ENCODE data around the gene TPX2. TPM values are rescaled to one million over a fixed set of nuclear protein-coding genes. Genes with fewer than 3 reads are reported as not detected.

TPX2 gene
- total and polyA plus RNA-seq, 3 experiments from 2014 or later, result 1.1 to 62.7 (median 60.3) TPM

- no peak for DNase-seq
Observed at GRCh38 chr20:31719644-31720485, 19.2 kb upstream of the TPX2 start.

GRCh38 chr20:31720486-31721407 is 18.3 kb upstream of the TPX2 start:
- peak in 4 of 5 donors; percentile 6 to 57 (median 16) for DNase-seq
- Histone ChIP-seq H3K9me3 (ENCODE audit: low read length) (no peaks in the 10 kb centered on the region), H3K4me1 (ENCODE audit: insufficient read depth, low read length) (peaks cover 64% of the 10 kb centered on the region), H3K27me3 (ENCODE audit: insufficient read depth, low read length, poor library complexity, severe bottlenecking) (no peaks in the 10 kb centered on the region), H3K4me3 (ENCODE audit: low read length) (peak overlapping the region; percentile 99), H3K36me3 (ENCODE audit: insufficient read depth, low read length) (peaks cover 11% of the 10 kb centered on the region), H3K27ac (ENCODE audit: low read depth, low read length) (peak overlapping the region; percentile 97)
- CTCF ChIA-PET, result interaction anchor here (0.6 to 5.7 kb wide), 11 partner anchors 11 to 179 kb away, joined by 3 to 295 read pairs (median 6); no protein-coding TSS in a partner anchor
- Mint-ChIP-seq H3K36me3 (peaks cover 0 to 20% (median 6%) of the 10 kb centered on the region in 3 donors), H3K4me1 (peaks cover 63 to 71% (median 70%) of the 10 kb centered on the region in 3 donors), H3K4me3 (peak overlapping the region; percentile 88 to 98 (median 96)), H3K9me3 (no peaks in the 10 kb centered on the region), H3K27ac (peak overlapping the region; percentile 49 to 99 (median 97)), H3K27me3 (peaks cover 0 to 1% of the 10 kb centered on the region in 2 donors)
- POLR2A ChIA-PET, result interaction anchor here (0.6 to 1.3 kb wide), 5 partner anchors 29 to 1017 kb away, joined by 3 to 6 read pairs (median 4); no protein-coding TSS in a partner anchor

More at GRCh38 chr20:31719644-31720485, 19.2 kb upstream of the TPX2 start:
- H3K4me1 Mint-ChIP-seq, result peaks cover 69 to 80% (median 77%) of the 10 kb centered on the region in 3 donors
- no peaks in the 10 kb centered on the region for H3K9me3 Mint-ChIP-seq
- Histone ChIP-seq H3K27ac (ENCODE audit: low read depth, low read length) (peak overlapping the region; percentile 97), H3K27me3 (ENCODE audit: insufficient read depth, low read length, poor library complexity, severe bottlenecking) (no peaks in the 10 kb centered on the region), H3K4me1 (ENCODE audit: insufficient read depth, low read length) (peaks cover 68% of the 10 kb centered on the region), H3K9me3 (ENCODE audit: low read length) (no peaks in the 10 kb centered on the region), H3K36me3 (ENCODE audit: insufficient read depth, low read length) (peaks cover 11% of the 10 kb centered on the region), H3K4me3 (ENCODE audit: low read length) (peak overlapping the region; percentile 99)
- POLR2A ChIA-PET, result interaction anchor here (0.6 to 1.3 kb wide), 4 partner anchors 28 to 86 kb away, joined by 3 to 5 read pairs (median 4); no protein-coding TSS in a partner anchor
- peak overlapping the region; percentile 88 to 98 (median 96) for H3K4me3 Mint-ChIP-seq
- H3K36me3 Mint-ChIP-seq, result peaks cover 0 to 23% (median 6%) of the 10 kb centered on the region in 3 donors
- peaks cover 0 to 1% of the 10 kb centered on the region in 2 donors for H3K27me3 Mint-ChIP-seq
- CTCF ChIA-PET, result interaction anchor here (0.6 to 5.7 kb wide), 8 partner anchors 25 to 178 kb away, joined by 3 to 138 read pairs (median 4); no protein-coding TSS in a partner anchor
- peak overlapping the region; percentile 49 to 99 (median 96) for H3K27ac Mint-ChIP-seq

GRCh38 chr20:31721408-31722256 is 17.5 kb upstream of the TPX2 start:
- Mint-ChIP-seq H3K36me3 (peaks cover 0 to 16% (median 6%) of the 10 kb centered on the region in 3 donors), H3K27ac (peak overlapping the region; percentile 49 to 99 (median 97)), H3K4me3 (peak overlapping the region; percentile 88 to 98 (median 96)), H3K27me3 (peaks cover 0 to 2% of the 10 kb centered on the region in 2 donors), H3K9me3 (no peaks in the 10 kb centered on the region), H3K4me1 (peaks cover 55 to 62% (median 61%) of the 10 kb centered on the region in 3 donors)
- peak in 3 of 5 donors; percentile 4 to 11 (median 6) for DNase-seq
- POLR2A ChIA-PET, result interaction anchor here (2.7 to 3.2 kb wide), 3 partner anchors 46 to 60 kb away, joined by 15 to 68 read pairs (median 35); no protein-coding TSS in a partner anchor
- Histone ChIP-seq H3K9me3 (ENCODE audit: low read length) (no peaks in the 10 kb centered on the region), H3K4me1 (ENCODE audit: insufficient read depth, low read length) (peaks cover 55% of the 10 kb centered on the region), H3K27ac (ENCODE audit: low read depth, low read length) (peak overlapping the region; percentile 97), H3K27me3 (ENCODE audit: insufficient read depth, low read length, poor library complexity, severe bottlenecking) (no peaks in the 10 kb centered on the region), H3K36me3 (ENCODE audit: insufficient read depth, low read length) (peaks cover 11% of the 10 kb centered on the region), H3K4me3 (ENCODE audit: low read length) (peak overlapping the region; percentile 99)
- CTCF ChIA-PET, result interaction anchor here (0.8 to 5.7 kb wide), 11 partner anchors 12 to 109 kb away, joined by 3 to 295 read pairs (median 15); partner anchors contain the start of gene TPX2

- no peaks in the 10 kb centered on the region for H3K9me3 Mint-ChIP-seq
- Histone ChIP-seq H3K27me3 (ENCODE audit: insufficient read depth, low read length, poor library complexity, severe bottlenecking) (no peaks in the 10 kb centered on the region), H3K4me3 (ENCODE audit: low read length) (peak within 1 kb of the TSS; percentile 99), H3K36me3 (ENCODE audit: insufficient read depth, low read length) (peaks cover 10% of the 10 kb centered on the region), H3K9me3 (ENCODE audit: low read length) (no peaks in the 10 kb centered on the region), H3K27ac (ENCODE audit: low read depth, low read length) (peak within 1 kb of the TSS; percentile 97), H3K4me1 (ENCODE audit: insufficient read depth, low read length) (peaks cover 47% of the 10 kb centered on the region)
- ChIA-PET CTCF (interaction anchor here (1.0 to 5.7 kb wide), 21 partner anchors 11 to 202 kb away, joined by 3 to 295 read pairs (median 13); partner anchors contain the start of gene TPX2), POLR2A (interaction anchor here (1.4 to 3.2 kb wide), 5 partner anchors 12 to 149 kb away, joined by 3 to 68 read pairs (median 15); no protein-coding TSS in a partner anchor)
- H3K27ac Mint-ChIP-seq, result peak within 1 kb of the TSS; percentile 49 to 99 (median 97)
- peak within 1 kb of the TSS; percentile 88 to 98 (median 96) for H3K4me3 Mint-ChIP-seq
- H3K4me1 Mint-ChIP-seq, result peaks cover 46 to 54% (median 53%) of the 10 kb centered on the region in 3 donors
- H3K36me3 Mint-ChIP-seq, result peaks cover 0 to 16% (median 5%) of the 10 kb centered on the region in 3 donors
- peak; percentile 54 to 81 (median 65) for DNase-seq
- peaks cover 0 to 3% of the 10 kb centered on the region in 2 donors for H3K27me3 Mint-ChIP-seq
Observed at GRCh38 chr20:31722257-31723068, 16.6 kb upstream of the TPX2 start, which contains the start of gene BCL2L1. Gene BCL2L1, minus strand, starts transcription at chr20:31722868. Its CDS starts 650 bp downstream, at chr20:31722218.

GRCh38 chr20:31723069-31723318 is 16.1 kb upstream of the TPX2 start:
- Histone ChIP-seq H3K27me3 (ENCODE audit: insufficient read depth, low read length, poor library complexity, severe bottlenecking) (no peaks in the 10 kb centered on the region), H3K27ac (ENCODE audit: low read depth, low read length) (peak overlapping the region; percentile 97), H3K9me3 (ENCODE audit: low read length) (no peaks in the 10 kb centered on the region), H3K4me1 (ENCODE audit: insufficient read depth, low read length) (peaks cover 42% of the 10 kb centered on the region), H3K36me3 (ENCODE audit: insufficient read depth, low read length) (peaks cover 6% of the 10 kb centered on the region), H3K4me3 (ENCODE audit: low read length) (peak overlapping the region; percentile 99)
- POLR2A ChIA-PET, result interaction anchor here (0.9 to 3.2 kb wide), 7 partner anchors 11 to 150 kb away, joined by 3 to 68 read pairs (median 4); no protein-coding TSS in a partner anchor
- CTCF ChIA-PET, result interaction anchor here (0.7 to 5.7 kb wide), 28 partner anchors 11 to 202 kb away, joined by 3 to 295 read pairs (median 9); partner anchors contain the start of gene TPX2
- no peaks in the 10 kb centered on the region for H3K9me3 Mint-ChIP-seq
- peaks cover 41 to 48% (median 48%) of the 10 kb centered on the region in 3 donors for H3K4me1 Mint-ChIP-seq
- DNase-seq, result no peak
- peaks cover 0 to 15% (median 2%) of the 10 kb centered on the region in 3 donors for H3K36me3 Mint-ChIP-seq
- H3K27ac Mint-ChIP-seq, result peak overlapping the region; percentile 49 to 99 (median 97)
- peaks cover 0 to 3% of the 10 kb centered on the region in 2 donors for H3K27me3 Mint-ChIP-seq
- peak overlapping the region; percentile 88 to 98 (median 96) for H3K4me3 Mint-ChIP-seq
